Measurements from ENCODE around the gene GDNF.
"Not testable (repeated sequence)": the region's sequence is repeated elsewhere in the genome, so short reads cannot be mapped to it uniquely, and the experiment has no call there.

GDNF gene

DNA sequence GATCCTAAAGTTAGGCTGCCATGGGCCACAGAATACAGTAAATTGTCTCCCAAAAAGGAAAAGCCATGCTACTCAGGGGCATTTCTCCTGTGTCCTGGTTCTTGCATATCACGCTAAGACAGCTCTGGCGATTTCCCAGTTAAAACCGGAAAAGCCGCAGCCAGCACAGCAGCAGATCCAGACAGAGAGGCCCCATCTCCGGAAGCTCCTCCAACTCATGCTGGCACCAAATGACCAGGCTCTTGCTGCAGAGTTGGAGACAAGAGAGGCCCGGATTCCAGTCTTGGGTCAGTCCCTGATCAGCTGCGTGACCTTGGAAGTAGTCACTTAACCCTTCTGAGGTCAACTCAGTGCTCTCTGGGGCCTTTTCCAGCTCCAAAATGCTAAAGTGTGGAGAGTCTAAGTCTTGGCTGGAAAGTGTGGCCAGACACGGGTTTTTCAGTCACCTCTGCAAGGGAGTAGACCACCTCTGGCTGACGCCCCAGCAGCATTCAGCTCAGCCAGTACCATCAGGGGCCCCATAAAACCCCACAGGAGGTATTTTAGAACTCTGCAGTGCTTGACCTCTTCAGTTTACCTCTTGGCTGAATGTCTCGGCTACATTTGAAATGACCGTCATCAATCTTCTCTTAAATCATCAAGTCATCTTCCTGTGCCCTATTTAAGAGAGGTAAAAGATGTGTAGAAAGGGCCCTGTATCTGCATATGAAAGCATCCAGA lies 16.2 kb downstream of the GDNF start:
- no peak for FAIRE-seq

GRCh38 chr5:37816883-37817282 lies 23.0 kb downstream of the GDNF start:
- DNase-seq (ENCODE audit: insufficient read length, low spot score) (no peak), FAIRE-seq (no peak)

More for the DNA sequence above, 16.2 kb downstream of the GDNF start:
- DNase-seq (ENCODE audit: insufficient read length, low spot score) = no peak

GRCh38 chr5:37816331-37816730 lies 23.5 kb downstream of the GDNF start:
- no peak for FAIRE-seq

DNA sequence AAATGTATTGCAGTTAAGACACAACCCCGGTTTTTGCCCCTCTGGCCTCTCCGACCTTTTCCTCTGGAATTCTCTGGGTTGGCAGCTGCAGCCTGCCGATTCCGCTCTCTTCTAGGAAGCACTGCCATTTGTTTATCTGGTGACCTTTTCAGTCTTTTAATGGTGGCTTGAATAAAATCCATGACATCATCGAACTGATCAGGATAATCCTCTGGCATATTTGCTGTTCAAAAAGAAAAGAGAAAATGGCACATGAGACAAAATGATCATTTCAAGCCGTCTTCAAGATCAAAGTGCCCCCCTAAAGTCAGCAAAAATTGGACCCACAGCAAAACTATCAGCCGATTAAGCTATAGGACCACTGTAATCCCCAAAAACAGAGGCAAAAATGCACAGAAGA lies 23.9 kb downstream of the GDNF start:
- no peak for DNase-seq (ENCODE audit: insufficient read length, low spot score)
- no peak for FAIRE-seq

More at GRCh38 chr5:37816331-37816730, 23.5 kb downstream of the GDNF start:
- no peak for DNase-seq (ENCODE audit: insufficient read length, low spot score)

DNA sequence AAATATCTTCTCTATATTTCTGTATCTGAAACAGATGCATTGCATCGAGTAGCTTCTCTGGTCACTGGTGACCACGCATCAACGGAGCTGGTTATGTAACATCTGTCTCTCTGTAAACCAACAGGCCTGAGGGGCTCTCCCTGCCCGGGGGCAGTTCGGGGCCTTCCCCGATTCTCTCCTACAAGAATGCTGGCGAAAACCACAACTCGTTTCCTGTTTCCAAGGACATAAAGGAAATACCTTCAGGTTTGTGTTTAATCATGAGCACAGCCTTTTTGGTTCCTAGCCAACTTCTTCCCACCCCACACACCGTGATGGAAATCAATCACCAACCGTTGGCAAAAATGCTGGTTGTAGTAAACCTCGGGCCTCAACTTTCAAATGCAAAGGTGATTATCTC lies 25.1 kb downstream of the GDNF start:
- FAIRE-seq (no peak), DNase-seq (ENCODE audit: insufficient read length, low spot score) (no peak)

DNA sequence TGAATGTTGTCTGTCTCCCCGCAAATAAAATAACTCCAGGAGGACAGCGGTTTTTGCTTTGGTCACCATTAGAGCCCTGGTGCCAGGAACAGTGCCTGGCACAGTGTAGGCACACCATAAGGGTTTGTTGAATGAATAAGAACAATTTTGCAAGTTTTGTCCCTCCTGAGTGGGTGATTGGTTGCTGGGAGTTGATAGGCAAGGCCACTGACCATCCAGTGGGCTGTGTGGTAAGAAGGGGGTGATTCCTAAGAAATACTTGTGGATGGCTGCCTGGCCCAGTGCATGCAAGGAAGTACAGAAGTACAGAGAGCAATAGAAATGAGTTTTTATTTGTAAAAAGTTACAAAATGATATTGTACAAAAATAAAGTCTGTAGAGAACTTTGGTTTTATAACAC lies 27.5 kb downstream of the GDNF start:
- FAIRE-seq (no peak), DNase-seq (ENCODE audit: insufficient read length, low spot score) (no peak)

DNA sequence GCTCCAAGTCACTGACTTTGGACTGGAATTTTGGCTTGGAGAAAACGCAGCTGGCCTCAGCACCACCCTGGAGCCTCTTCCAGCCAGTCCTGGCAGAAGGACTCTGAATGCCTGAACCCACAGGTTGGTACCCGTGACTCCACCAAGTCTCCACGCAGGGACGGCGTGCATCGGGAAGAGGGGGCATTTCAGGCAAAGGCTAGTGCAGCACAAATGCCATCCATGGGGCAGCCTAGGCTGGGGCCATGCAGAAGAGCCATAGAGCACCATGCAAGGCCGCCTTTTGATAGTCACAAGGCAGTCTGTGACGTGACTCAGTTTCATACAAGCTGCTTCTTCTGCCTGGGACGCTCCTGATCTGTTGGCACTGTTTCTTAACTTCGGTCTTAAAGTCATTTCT lies 28.0 kb downstream of the GDNF start:
- FAIRE-seq (no peak), DNase-seq (ENCODE audit: insufficient read length, low spot score) (no peak)

DNA sequence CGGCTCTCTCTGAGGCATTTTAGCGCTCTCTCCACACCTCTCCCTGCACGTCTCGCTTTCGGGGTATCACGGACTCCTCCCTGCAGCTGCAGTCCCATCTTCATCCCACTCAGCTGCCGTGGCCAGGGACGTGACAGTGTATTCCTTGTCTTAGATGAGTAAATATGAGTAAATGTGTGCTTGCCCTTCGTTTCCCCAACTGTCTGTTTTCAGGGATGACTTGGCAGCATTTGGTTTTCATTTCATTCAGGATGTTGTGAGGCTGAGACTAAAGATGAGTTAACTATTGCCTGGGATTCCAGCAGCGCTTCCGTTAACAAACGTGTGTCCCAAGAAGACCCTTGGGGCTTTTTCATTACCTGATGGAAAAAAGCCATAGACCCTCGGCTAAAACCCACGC lies 29.5 kb downstream of the GDNF start:
- FAIRE-seq (no peak), DNase-seq (ENCODE audit: insufficient read length, low spot score) (no peak)

DNA sequence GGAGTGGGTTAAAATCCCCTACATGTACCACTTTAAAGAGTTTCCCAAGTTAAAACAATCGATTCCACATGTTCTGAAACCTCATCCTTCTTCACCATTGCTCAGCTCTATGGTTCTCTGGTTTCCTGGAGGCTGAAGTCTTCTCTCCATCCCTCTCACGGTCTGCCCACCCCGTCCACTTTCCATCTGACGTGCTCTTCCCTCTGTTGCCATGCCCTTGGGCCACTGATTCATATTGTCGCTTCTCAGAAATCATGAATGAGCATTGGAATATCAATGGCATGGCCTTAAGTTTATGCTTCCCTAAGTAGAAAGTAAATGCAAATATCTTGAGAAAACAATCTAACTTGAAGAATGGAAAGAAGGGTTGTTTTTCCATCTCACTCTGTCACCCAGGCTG lies 30.9 kb downstream of the GDNF start:
- no peak for DNase-seq (ENCODE audit: insufficient read length, low spot score)
- no peak for FAIRE-seq

- FAIRE-seq (no peak), DNase-seq (ENCODE audit: insufficient read length, low spot score) (no peak)
Measured at GRCh38 chr5:37807621-37808301, 32.1 kb downstream of the GDNF start.

DNA sequence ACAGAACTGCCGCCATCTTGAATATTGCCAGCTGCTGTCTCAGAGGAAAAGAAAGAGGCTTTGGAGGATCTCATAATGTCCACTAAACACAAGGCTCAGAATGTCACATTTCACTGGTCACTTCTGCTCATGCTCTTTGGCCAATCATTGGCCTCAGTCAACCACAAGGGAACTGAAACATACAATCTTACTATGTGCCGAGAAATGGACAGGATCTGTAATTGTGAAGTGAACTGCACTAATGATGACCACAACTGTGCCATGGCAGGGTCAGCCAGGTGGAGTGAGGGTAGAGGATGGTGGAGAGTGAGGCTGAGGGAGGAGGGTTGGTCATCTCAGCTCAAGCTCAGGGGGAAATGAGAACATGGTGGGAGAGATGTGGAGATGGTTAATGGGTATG lies 32.8 kb downstream of the GDNF start:
- DNase-seq (ENCODE audit: insufficient read length, low spot score) (no peak), FAIRE-seq (no peak)

DNA sequence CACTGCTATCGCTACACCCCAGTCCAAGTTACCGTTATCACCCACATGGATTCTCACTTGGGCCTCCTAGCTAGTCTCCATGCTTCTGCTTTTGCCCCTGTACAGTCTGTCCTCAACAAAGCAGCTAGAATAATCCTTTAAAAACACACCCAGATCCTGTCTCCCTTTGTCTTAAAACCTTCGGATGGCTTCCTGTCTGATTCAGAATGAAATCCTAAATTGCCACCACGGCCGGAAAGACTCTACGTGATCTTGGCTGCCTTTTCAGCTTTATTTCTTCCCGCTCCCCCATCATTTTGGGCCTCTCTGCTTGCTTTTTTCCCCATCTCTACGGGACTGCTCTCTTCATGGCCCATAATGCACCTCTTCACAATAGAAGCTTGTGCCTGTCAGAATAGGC lies 33.4 kb downstream of the GDNF start:
- FAIRE-seq (no peak), DNase-seq (ENCODE audit: insufficient read length, low spot score) (no peak)

DNA sequence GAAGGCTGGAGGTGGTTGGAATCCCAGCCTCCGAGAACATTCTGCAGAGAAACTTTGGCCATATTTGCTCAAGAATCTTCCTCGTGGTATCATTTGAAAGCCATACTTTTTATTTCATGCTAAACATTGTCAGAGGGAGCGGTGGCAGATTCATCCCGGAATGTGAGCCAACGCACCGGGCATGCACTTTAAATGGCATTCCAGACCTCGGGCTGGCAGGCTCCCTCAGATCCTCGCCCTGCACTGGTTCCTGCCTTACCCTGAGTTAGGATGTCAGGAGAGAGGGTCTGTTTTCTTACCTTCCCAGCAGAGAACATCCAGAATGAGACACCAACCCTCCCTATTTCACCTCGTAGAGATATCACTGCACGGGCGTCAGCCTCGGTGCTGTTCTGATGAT lies 33.8 kb downstream of the GDNF start:
- FAIRE-seq (no peak), DNase-seq (ENCODE audit: insufficient read length, low spot score) (no peak)

DNA sequence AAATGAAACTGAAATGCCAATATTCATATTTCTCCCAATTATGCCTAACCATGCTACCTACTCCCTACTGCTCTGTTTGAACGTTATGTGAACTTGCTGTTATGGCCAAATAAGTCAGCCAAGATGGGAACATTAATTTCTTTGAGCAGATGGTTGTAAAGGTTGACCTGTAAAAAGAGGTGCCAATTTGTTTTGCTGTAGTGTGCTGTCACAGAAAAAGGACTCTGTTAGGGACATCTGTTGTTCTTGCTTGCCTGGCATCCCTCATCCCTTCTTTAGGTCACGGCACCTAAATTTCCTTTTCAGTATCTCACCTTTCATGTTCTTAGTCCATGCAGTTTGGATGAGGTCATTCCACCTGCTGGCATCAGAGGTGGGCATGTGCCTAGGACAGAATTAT lies 35.4 kb downstream of the GDNF start:
- FAIRE-seq = no peak

GRCh38 chr5:37803487-37803886 lies 36.4 kb downstream of the GDNF start:
- DNase-seq (ENCODE audit: insufficient read length, low spot score) (no peak), FAIRE-seq (no peak)

More for the DNA sequence above, 35.4 kb downstream of the GDNF start:
- DNase-seq (ENCODE audit: insufficient read length, low spot score) = no peak

- FAIRE-seq (no peak), DNase-seq (ENCODE audit: insufficient read length, low spot score) (no peak)
Measured at GRCh38 chr5:37801521-37801920, 38.3 kb downstream of the GDNF start.

DNA sequence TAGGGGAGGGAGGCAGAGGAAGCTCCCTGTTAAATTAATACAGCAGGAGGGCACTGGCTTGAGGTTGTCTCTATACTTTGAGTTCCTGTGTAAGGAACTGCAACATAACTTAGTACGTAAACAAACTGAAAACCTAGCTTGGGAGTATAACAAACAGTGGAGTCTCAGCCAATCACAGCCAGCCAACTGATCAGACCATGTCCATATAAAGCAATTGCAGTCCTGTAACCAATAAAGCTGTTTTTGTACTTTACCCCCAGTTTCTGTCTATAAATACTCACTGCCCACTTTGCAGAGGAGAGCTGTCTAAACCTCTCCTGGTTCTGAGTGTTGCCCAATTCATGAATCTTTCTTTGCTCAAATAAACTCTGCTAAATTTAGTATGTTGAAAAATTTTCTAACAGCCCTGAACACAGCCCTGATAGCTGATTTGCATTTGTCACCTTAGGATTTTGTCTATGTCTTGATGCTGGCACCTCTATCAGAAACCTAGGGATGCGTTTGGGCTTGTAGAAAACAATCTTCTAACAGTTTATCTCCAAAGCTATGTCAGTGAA lies 39.9 kb downstream of the GDNF start:
- DNase-seq (ENCODE audit: insufficient read length, low spot score) = no peak
- no peak for FAIRE-seq

DNA sequence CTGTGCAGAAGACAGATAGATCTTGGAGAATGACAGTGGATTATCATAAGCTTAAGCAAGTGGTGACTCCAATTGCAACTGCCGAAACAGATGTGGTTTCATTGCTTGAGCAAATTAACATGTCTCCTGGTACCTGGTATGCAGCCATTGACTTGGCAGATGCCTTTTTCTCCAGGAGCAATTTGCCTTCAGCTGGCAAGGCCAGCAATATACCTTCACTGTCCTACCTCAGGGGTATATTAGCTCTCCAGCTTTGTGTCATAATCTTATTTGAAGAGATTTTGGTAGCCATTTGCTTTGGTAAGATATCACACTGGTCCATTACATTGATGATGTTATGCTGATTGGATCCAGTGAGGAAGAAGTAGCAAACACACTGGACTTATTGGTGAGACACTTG lies 43.4 kb downstream of the GDNF start:
- not testable (repeated sequence) for FAIRE-seq

GRCh38 chr5:37795292-37795691 lies 44.5 kb downstream of the GDNF start:
- DNase-seq (ENCODE audit: insufficient read length, low spot score); FAIRE-seq: not testable (repeated sequence)

More for the DNA sequence above, 43.4 kb downstream of the GDNF start:
- DNase-seq (ENCODE audit: insufficient read length, low spot score) = not testable (repeated sequence)

DNA sequence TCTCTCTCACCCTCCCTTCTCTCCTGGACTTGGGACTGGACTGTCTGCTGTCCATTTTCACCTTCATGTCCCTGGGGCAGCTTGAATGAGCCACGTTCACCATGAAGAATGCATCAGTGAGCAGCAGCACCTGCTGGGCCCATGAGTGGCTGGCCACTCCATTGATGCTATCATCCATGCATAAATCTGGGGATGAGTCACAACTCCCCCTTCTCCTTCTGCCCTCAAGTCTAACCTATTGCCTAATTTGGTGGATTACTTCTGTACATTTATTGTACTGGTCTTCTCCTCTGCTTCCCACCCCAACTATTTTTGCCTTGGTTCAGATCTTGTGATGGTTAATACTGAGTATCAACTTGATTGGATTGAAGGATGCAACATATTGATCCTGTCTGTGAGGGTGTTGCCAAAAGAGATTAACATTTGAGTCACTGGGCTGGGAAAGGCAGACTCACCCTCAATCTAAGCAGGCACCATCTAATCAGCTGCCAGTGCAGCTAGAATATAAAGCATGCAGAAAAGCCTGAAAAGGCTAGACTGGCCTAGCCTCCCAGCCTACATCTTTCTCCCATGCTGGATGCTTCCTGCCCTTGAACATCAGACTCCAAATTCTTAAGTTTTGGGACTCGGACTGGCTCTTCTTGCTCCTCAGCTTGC lies 46.7 kb downstream of the GDNF start:
- DNase-seq (ENCODE audit: insufficient read length, low spot score) (no peak), FAIRE-seq (no peak)

DNA sequence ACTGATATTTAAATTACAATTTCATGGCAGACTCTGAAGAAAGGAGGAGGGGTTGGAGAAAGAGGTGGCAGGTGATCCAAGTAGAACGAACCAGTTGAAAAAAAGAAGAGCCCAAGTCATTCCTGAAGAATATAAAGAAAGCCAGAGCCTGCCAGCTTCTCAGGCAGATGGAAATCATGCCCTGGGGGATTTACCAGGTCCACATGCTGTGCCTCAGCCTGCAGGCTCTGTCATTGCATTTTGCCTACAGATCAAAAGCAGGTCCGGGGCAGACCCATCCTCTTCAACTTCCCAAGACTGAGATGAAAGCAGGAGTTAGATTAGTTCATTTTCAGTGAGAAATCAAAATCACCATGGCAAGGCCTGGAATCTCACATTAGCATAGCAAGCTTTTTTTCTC lies 48.5 kb downstream of the GDNF start:
- FAIRE-seq = no peak
- DNase-seq (ENCODE audit: insufficient read length, low spot score) = no peak

DNA sequence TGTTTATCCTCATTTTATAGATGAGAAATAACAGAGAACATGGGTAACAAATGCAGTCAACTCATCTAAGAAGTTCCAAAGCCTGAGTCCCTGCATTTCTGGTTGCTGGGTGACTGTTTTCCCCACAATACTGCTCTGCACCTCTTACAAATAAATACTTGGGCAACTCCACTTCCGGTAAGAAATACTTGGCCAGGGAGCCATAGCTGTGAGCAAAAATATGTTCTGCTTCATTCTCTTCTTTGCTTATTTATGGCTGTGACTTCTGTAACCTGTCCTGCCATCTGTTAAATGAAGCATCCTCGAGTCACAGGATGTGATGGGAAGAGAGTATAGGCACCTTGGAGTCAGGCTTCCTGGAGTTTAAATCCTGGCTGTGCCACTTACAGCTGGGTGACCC lies 49.9 kb downstream of the GDNF start:
- no peak for FAIRE-seq
- no peak for DNase-seq (ENCODE audit: insufficient read length, low spot score)
